Measurements from ENCODE around the gene PALD1. TPM values are rescaled to one million over a fixed set of nuclear protein-coding genes. Genes with fewer than 3 reads are reported as not detected.
A peak's percentile ranks its signal among the peaks of the same experiment; 100 is the strongest.

Gene PALD1
- total RNA-seq, 2 donors from 2014 or later: 0.07 to 0.13 TPM

- Mint-ChIP-seq H3K36me3 (ENCODE audit: low read depth) (peaks cover 8% of the 10 kb centered on the region), H3K27me3 (peaks cover 50% of the 10 kb centered on the region), H3K4me3 (peak overlapping the region; percentile 13), H3K27ac (no peak overlapping the region), H3K4me1 (peaks cover 13% of the 10 kb centered on the region)
- no peaks in the 10 kb centered on the region for H3K9me3 ChIP-seq (ENCODE audit: control insufficient read depth, low read length, poor library complexity, severe bottlenecking)
- no peak for DNase-seq
- no peak for ATAC-seq
These were observed 36.1 kb upstream of the PALD1 start for GRCh38 chr10:70442332-70442988.

GRCh38 chr10:70444744-70445143 is 33.8 kb upstream of the PALD1 start:
- no peak overlapping the region for H3K27ac Mint-ChIP-seq
- peaks cover 8% of the 10 kb centered on the region for H3K36me3 Mint-ChIP-seq (ENCODE audit: low read depth)
- peaks cover 38% of the 10 kb centered on the region for H3K27me3 Mint-ChIP-seq
- no peaks in the 10 kb centered on the region for H3K9me3 ChIP-seq (ENCODE audit: control insufficient read depth, low read length, poor library complexity, severe bottlenecking)
- no peak for DNase-seq
- ATAC-seq: no peak
- H3K4me3 Mint-ChIP-seq: no peak overlapping the region
- H3K4me1 Mint-ChIP-seq: peaks cover 16% of the 10 kb centered on the region

- Mint-ChIP-seq H3K27ac (no peak overlapping the region), H3K27me3 (peaks cover 38% of the 10 kb centered on the region), H3K36me3 (ENCODE audit: low read depth) (peaks cover 5% of the 10 kb centered on the region), H3K4me1 (peaks cover 11% of the 10 kb centered on the region), H3K4me3 (no peak overlapping the region)
- DNase-seq: no peak
- no peak for ATAC-seq
- no peaks in the 10 kb centered on the region for H3K9me3 ChIP-seq (ENCODE audit: control insufficient read depth, low read length, poor library complexity, severe bottlenecking)
These were observed 32.6 kb upstream of the PALD1 start for GRCh38 chr10:70445718-70446657.

GRCh38 chr10:70448236-70448635 is 30.3 kb upstream of the PALD1 start:
- peaks cover 3% of the 10 kb centered on the region for H3K4me1 Mint-ChIP-seq
- no peak overlapping the region for H3K27ac Mint-ChIP-seq
- ATAC-seq (no peak), DNase-seq (no peak)
- H3K4me3 Mint-ChIP-seq: no peak overlapping the region
- no peaks in the 10 kb centered on the region for H3K9me3 ChIP-seq (ENCODE audit: control insufficient read depth, low read length, poor library complexity, severe bottlenecking)
- H3K36me3 Mint-ChIP-seq (ENCODE audit: low read depth): no peaks in the 10 kb centered on the region
- peaks cover 24% of the 10 kb centered on the region for H3K27me3 Mint-ChIP-seq

- H3K27me3 Mint-ChIP-seq: peaks cover 32% of the 10 kb centered on the region
- H3K27ac Mint-ChIP-seq: no peak overlapping the region
- no peaks in the 10 kb centered on the region for H3K9me3 ChIP-seq (ENCODE audit: control insufficient read depth, low read length, poor library complexity, severe bottlenecking)
- ATAC-seq (no peak), DNase-seq (no peak)
- no peak overlapping the region for H3K4me3 Mint-ChIP-seq
- H3K36me3 Mint-ChIP-seq (ENCODE audit: low read depth): peaks cover under 1% of the 10 kb centered on the region
- H3K4me1 Mint-ChIP-seq: peaks cover 3% of the 10 kb centered on the region
These were observed 23.3 kb upstream of the PALD1 start for GRCh38 chr10:70455213-70455630.

GRCh38 chr10:70456164-70456563 is 22.4 kb upstream of the PALD1 start:
- ATAC-seq: no peak
- H3K27ac Mint-ChIP-seq: no peak overlapping the region
- no peak overlapping the region for H3K4me3 Mint-ChIP-seq
- H3K9me3 ChIP-seq (ENCODE audit: control insufficient read depth, low read length, poor library complexity, severe bottlenecking): no peaks in the 10 kb centered on the region
- H3K36me3 Mint-ChIP-seq (ENCODE audit: low read depth): peaks cover 5% of the 10 kb centered on the region
- H3K4me1 Mint-ChIP-seq: peaks cover 4% of the 10 kb centered on the region
- DNase-seq: no peak
- H3K27me3 Mint-ChIP-seq: peaks cover 33% of the 10 kb centered on the region

- ATAC-seq (no peak), DNase-seq (no peak)
- peaks cover 36% of the 10 kb centered on the region for H3K27me3 Mint-ChIP-seq
- peak overlapping the region; percentile 19 for H3K4me3 Mint-ChIP-seq
- H3K36me3 Mint-ChIP-seq (ENCODE audit: low read depth): peaks cover 5% of the 10 kb centered on the region
- H3K9me3 ChIP-seq (ENCODE audit: control insufficient read depth, low read length, poor library complexity, severe bottlenecking): no peaks in the 10 kb centered on the region
- H3K4me1 Mint-ChIP-seq: peaks cover 7% of the 10 kb centered on the region
- no peak overlapping the region for H3K27ac Mint-ChIP-seq
These were observed 20.7 kb upstream of the PALD1 start for GRCh38 chr10:70457759-70458305.

GRCh38 chr10:70458329-70459060 is 20.1 kb upstream of the PALD1 start:
- Mint-ChIP-seq H3K4me1 (peaks cover 7% of the 10 kb centered on the region), H3K27me3 (peaks cover 36% of the 10 kb centered on the region), H3K27ac (no peak overlapping the region), H3K36me3 (ENCODE audit: low read depth) (peaks cover 5% of the 10 kb centered on the region), H3K4me3 (peak overlapping the region; percentile 63)
- DNase-seq: no peak
- ATAC-seq: peak; percentile 53
- no peaks in the 10 kb centered on the region for H3K9me3 ChIP-seq (ENCODE audit: control insufficient read depth, low read length, poor library complexity, severe bottlenecking)

- peaks cover 36% of the 10 kb centered on the region for H3K27me3 Mint-ChIP-seq
- no peaks in the 10 kb centered on the region for H3K9me3 ChIP-seq (ENCODE audit: control insufficient read depth, low read length, poor library complexity, severe bottlenecking)
These were observed 19.4 kb upstream of the PALD1 start for GRCh38 chr10:70459061-70459773.

GRCh38 chr10:70459774-70460490 is 18.6 kb upstream of the PALD1 start:
- ATAC-seq (no peak), DNase-seq (no peak)
- H3K9me3 ChIP-seq (ENCODE audit: control insufficient read depth, low read length, poor library complexity, severe bottlenecking): no peaks in the 10 kb centered on the region
- H3K27me3 Mint-ChIP-seq: peaks cover 36% of the 10 kb centered on the region
- H3K27ac Mint-ChIP-seq: no peak overlapping the region
- peak overlapping the region; percentile 39 for H3K4me3 Mint-ChIP-seq
- peaks cover 10% of the 10 kb centered on the region for H3K4me1 Mint-ChIP-seq
- H3K36me3 Mint-ChIP-seq (ENCODE audit: low read depth): peaks cover 5% of the 10 kb centered on the region

More at GRCh38 chr10:70459061-70459773, 19.4 kb upstream of the PALD1 start:
- DNase-seq (no peak), ATAC-seq (no peak)
- no peak overlapping the region for H3K27ac Mint-ChIP-seq
- H3K4me3 Mint-ChIP-seq: peak overlapping the region; percentile 63
- H3K4me1 Mint-ChIP-seq: peaks cover 10% of the 10 kb centered on the region
- H3K36me3 Mint-ChIP-seq (ENCODE audit: low read depth): peaks cover 5% of the 10 kb centered on the region

GRCh38 chr10:70461397-70462348 is 16.9 kb upstream of the PALD1 start:
- no peaks in the 10 kb centered on the region for H3K9me3 ChIP-seq (ENCODE audit: control insufficient read depth, low read length, poor library complexity, severe bottlenecking)
- H3K4me3 Mint-ChIP-seq: no peak overlapping the region
- H3K27me3 Mint-ChIP-seq: peaks cover 32% of the 10 kb centered on the region
- peaks cover 5% of the 10 kb centered on the region for H3K36me3 Mint-ChIP-seq (ENCODE audit: low read depth)
- peak; percentile 68 for ATAC-seq
- DNase-seq: peak in 1 of 3 donors; percentile 20
- no peak overlapping the region for H3K27ac Mint-ChIP-seq
- H3K4me1 Mint-ChIP-seq: peaks cover 10% of the 10 kb centered on the region

All from T-helper 17 cell (primary cell).